GM20000 (cell line): Measurements from ENCODE around the gene PKD1L1.
A peak's percentile ranks its signal among the peaks of the same experiment; 100 is the strongest.

Experiments
- DNase-seq: peaks from one replicate; pipeline ENCODE4 v3.0.0; 2012; ENCODE audit warnings: low spot score
- TF ChIP-seq, protein P1 (sequence below): IDR thresholded peaks from 2 replicates; pipeline ENCODE4 v1.5.1; 2012; ENCODE audit warnings: mild to moderate bottlenecking, control low read depth; ENCODE audit errors: extremely low read depth, missing control alignments

PKD1L1 gene

DNA sequence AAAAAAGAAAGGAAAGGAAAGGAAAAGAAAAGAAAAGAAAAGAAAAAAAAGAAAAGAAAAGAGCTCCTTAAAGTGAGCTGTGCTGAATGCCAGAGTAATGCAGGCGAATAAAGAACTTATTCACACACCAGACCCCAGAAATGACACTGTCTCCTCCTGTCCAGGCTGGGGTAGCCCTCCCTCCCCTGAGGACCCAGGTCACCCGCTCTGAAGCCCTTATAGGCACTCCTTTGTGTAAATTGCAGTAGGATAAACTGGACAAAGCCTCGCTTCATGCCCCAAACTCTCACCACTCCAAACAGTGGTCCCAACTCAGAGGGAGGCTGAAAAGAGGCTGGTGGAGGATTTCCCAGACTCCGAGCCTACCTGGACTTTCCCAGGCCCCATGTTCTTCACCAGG lies 46.3 kb downstream of the PKD1L1 start:
- no peak for DNase-seq
- TF ChIP-seq, protein P1, sequence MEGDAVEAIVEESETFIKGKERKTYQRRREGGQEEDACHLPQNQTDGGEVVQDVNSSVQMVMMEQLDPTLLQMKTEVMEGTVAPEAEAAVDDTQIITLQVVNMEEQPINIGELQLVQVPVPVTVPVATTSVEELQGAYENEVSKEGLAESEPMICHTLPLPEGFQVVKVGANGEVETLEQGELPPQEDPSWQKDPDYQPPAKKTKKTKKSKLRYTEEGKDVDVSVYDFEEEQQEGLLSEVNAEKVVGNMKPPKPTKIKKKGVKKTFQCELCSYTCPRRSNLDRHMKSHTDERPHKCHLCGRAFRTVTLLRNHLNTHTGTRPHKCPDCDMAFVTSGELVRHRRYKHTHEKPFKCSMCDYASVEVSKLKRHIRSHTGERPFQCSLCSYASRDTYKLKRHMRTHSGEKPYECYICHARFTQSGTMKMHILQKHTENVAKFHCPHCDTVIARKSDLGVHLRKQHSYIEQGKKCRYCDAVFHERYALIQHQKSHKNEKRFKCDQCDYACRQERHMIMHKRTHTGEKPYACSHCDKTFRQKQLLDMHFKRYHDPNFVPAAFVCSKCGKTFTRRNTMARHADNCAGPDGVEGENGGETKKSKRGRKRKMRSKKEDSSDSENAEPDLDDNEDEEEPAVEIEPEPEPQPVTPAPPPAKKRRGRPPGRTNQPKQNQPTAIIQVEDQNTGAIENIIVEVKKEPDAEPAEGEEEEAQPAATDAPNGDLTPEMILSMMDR = no peak

DNA sequence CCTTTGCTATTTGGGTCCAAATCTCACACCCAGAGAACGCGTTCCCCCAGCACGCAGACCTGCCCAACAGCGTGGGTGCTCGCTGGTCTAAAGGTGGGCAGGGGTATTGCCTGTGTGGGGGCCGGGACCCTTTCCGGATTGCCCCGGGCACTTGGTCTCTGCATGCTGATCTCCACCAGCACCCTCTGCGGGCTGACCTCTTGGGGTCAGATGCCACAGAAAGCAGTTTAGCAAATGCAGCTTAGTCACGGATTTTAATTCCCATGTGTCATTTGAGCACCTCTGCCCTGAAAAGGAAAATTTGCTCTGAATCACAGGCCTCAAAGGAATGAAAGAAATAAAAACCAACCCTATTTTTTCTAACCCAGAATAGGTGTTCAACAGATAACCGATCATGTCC lies 46.7 kb downstream of the PKD1L1 start:
- no peak for DNase-seq
- TF ChIP-seq, protein P1 = no peak

DNA sequence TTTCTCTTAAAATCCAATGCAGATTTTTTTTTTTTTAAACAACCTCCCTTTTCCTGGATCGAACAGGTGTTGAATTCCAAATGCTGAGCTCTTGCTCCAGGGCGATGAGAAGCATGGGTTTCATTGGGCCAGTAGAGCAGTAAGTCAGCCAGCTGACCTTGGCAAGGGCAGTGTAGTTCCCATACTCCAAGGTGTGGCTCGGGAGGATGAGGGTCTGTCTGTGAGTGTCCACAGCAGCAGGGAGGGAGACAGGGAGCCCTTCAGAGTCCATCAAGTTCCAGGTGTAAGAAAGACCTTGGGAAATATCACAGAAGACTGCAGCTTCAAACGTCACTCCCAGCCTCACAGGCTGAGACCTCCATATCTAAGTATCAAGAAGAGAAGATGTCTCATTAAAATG lies 50.4 kb downstream of the PKD1L1 start:
- TF ChIP-seq, protein P1 = no peak
- no peak for DNase-seq

DNA sequence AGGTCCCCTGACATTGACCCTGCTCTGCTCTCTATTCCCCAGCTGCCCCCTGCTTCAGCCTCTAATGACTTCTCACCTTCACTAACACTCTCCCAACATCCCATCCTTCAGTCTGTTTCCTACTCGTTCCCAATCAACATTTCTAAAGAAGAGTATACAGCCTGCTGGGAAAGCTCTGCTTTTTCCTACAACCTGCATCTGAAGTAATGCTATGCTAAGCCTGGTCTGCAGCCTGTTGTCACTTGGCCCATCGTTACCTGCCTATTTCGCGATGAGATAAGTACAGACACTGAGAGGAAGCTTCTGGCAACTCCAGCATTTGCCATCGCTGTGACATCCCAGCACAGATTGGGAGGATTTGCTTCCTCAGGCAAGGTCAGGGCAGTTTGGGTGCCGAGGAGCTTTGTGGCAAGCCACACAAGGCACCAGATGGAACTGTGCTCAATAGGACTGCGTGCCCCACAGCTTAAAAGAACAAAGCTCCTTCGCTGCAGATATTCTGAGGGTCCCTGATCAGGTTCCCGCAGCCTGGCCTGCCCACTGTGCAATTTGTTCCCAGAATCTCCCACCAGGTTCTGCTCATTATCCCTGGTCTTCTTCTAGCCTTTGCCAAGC lies 51.4 kb downstream of the PKD1L1 start:
- TF ChIP-seq, protein P1 = no peak
- DNase-seq = no peak

DNA sequence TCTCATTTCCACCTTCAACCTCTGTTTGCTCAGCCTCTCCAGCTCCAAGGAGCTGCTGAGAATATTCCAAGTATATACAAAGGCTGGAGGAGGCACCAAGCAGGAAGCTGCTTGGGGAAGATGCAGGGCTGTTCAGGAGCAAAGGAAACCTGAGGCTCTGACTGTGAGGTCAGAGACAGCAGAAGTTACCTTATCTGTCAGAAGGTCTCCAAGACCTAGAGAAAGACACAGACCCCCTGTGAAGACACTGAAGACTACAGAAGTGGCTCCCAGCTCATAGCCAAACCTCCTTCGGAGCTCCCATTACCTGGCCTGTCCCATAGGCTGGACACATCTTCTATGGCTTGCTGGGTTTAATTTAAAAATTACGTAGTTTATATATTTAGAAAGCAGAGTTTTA lies 53.2 kb downstream of the PKD1L1 start:
- TF ChIP-seq, protein P1 = no peak
- no peak for DNase-seq

DNA sequence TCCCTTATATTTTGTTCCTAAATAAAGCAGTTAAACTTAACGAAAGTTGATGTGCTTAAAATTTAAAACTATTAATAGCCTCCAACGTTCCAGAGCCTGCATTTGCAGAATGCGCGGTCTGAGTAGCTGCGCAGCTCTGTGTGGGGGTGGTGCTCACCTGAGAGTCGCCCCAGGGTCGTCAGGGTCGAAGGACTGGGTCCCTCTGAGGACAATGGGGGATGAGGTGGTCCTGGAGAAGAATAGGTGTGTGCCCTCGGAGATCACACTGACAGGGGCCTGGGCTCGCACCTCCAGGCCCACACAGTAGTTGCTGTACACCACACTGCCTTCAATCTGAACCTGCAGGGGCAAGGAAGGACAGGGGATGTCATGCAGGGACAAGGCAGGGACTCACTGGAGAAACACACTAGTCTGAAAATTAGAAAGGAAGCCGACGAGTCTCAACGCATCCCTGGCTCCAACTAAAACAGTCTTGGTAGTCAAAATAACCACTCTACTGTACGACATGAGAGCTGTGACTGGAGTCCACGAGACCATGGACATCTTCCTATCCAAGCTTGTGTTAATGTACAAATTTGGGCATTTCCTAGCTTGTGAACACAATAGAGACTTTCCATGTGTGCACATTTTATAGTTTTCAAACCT lies 54.4 kb downstream of the PKD1L1 start:
- no peak for DNase-seq
- TF ChIP-seq, protein P1 = no peak

DNA sequence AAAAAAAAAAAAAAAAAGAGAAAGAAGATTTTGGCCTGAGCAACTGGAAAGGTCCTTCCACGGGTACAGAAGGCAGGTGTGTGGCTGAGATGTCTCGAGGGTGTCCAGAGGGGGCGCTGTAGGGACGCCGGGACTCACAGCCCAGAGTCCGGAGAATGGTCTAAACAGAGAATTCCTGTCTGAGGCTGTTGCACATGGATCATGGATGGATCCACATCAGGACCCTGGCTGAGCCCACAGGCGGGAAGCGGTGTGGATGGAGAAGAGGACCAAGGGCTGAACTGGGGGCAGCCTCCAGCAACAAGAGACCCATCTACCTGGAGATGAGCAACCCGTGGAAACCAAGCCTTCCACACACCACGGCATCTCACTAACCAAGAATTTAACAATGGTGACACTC lies 55.0 kb downstream of the PKD1L1 start:
- DNase-seq = peak; percentile 27
- TF ChIP-seq, protein P1 = no peak
